Measurements from ENCODE around the gene C6orf141.

The C6orf141 gene

GRCh38 chr6:49541936-49542335 lies 8.5 kb upstream of the C6orf141 start:
- Histone ChIP-seq H3K9me3 (ENCODE audit: insufficient read depth, low read length) (no peaks in the 10 kb centered on the region), H2AFZ (ENCODE audit: low read depth, low read length, severe bottlenecking) (no peak overlapping the region), H3F3A (ENCODE audit: insufficient read depth) (no peaks in the 10 kb centered on the region), H3K79me2 (ENCODE audit: insufficient read depth, low read length) (no peaks in the 10 kb centered on the region), H3K27ac (ENCODE audit: low read depth, low read length) (no peak overlapping the region), H3K9ac (ENCODE audit: low read length) (no peak overlapping the region), H3K9me2 (replicated peaks; ENCODE audit: insufficient read depth, low read length) (no peaks in the 10 kb centered on the region), H3K4me3 (ENCODE audit: insufficient read depth, low read length, poor library complexity, severe bottlenecking) (no peak overlapping the region), H3K36me3 (ENCODE audit: low read length) (no peaks in the 10 kb centered on the region), H3K4me2 (ENCODE audit: low read depth, low read length, poor library complexity, severe bottlenecking) (no peak overlapping the region), H4K20me1 (ENCODE audit: low read depth, low read length) (no peaks in the 10 kb centered on the region), H3K27me3 (ENCODE audit: low read length) (peaks cover 5% of the 10 kb centered on the region; the same call in 1 of the 2 replicates)
- no peak for TF ChIP-seq CTCF (IDR thresholded peaks at IDR 0.05; ENCODE audit: insufficient read depth, low read length, poor library complexity, severe bottlenecking)
- TF ChIP-seq EZH2phosphoT487 (conservative IDR thresholded peaks at IDR 0.05; ENCODE audit: low read length) = no peak

GRCh38 chr6:49543087-49543858 lies 7.2 kb upstream of the C6orf141 start:
- Histone ChIP-seq H3K9ac (ENCODE audit: low read length) (no peak overlapping the region), H3K27ac (ENCODE audit: low read depth, low read length) (no peak overlapping the region), H4K20me1 (ENCODE audit: low read depth, low read length) (no peaks in the 10 kb centered on the region), H2AFZ (ENCODE audit: low read depth, low read length, severe bottlenecking) (no peak overlapping the region), H3K9me2 (replicated peaks; ENCODE audit: insufficient read depth, low read length) (no peaks in the 10 kb centered on the region), H3K4me3 (ENCODE audit: insufficient read depth, low read length, poor library complexity, severe bottlenecking) (no peak overlapping the region), H3K9me3 (ENCODE audit: insufficient read depth, low read length) (no peaks in the 10 kb centered on the region), H3K36me3 (ENCODE audit: low read length) (no peaks in the 10 kb centered on the region), H3F3A (ENCODE audit: insufficient read depth) (no peaks in the 10 kb centered on the region), H3K4me2 (ENCODE audit: low read depth, low read length, poor library complexity, severe bottlenecking) (no peak overlapping the region), H3K79me2 (ENCODE audit: insufficient read depth, low read length) (no peaks in the 10 kb centered on the region), H3K27me3 (ENCODE audit: low read length) (no peaks in the 10 kb centered on the region)
- TF ChIP-seq EZH2phosphoT487 (conservative IDR thresholded peaks at IDR 0.05; ENCODE audit: low read length) (no peak), CTCF (IDR thresholded peaks at IDR 0.05; ENCODE audit: insufficient read depth, low read length, poor library complexity, severe bottlenecking) (no peak)

- no peak overlapping the region for H3K4me2 ChIP-seq (ENCODE audit: low read depth, low read length, poor library complexity, severe bottlenecking)
- no peak overlapping the region for H3K4me3 ChIP-seq (ENCODE audit: insufficient read depth, low read length, poor library complexity, severe bottlenecking)
- H3K27me3 ChIP-seq (ENCODE audit: low read length) = no peaks in the 10 kb centered on the region
- no peak overlapping the region for H3K9ac ChIP-seq (ENCODE audit: low read length)
- TF ChIP-seq CTCF (IDR thresholded peaks at IDR 0.05; ENCODE audit: insufficient read depth, low read length, poor library complexity, severe bottlenecking) (no peak), EZH2phosphoT487 (conservative IDR thresholded peaks at IDR 0.05; ENCODE audit: low read length) (no peak)
- no peaks in the 10 kb centered on the region for H3K36me3 ChIP-seq (ENCODE audit: low read length)
- no peaks in the 10 kb centered on the region for H3K9me2 ChIP-seq (replicated peaks; ENCODE audit: insufficient read depth, low read length)
- H3F3A ChIP-seq (ENCODE audit: insufficient read depth) = no peaks in the 10 kb centered on the region
- no peaks in the 10 kb centered on the region for H3K79me2 ChIP-seq (ENCODE audit: insufficient read depth, low read length)
- H2AFZ ChIP-seq (ENCODE audit: low read depth, low read length, severe bottlenecking) = no peak overlapping the region
- no peaks in the 10 kb centered on the region for H4K20me1 ChIP-seq (ENCODE audit: low read depth, low read length)
- no peaks in the 10 kb centered on the region for H3K9me3 ChIP-seq (ENCODE audit: insufficient read depth, low read length)
- H3K27ac ChIP-seq (ENCODE audit: low read depth, low read length) = no peak overlapping the region
Measured at GRCh38 chr6:49546331-49546730, 4.1 kb upstream of the C6orf141 start.
